ENCODE measurements around the gene SLC39A9.

- TF ChIP-seq EZH2phosphoT487 (IDR thresholded peaks at IDR 0.05; ENCODE audit: borderline replicate concordance) (no peak), TCF7L2 (IDR thresholded peaks at IDR 0.05; ENCODE audit: borderline replicate concordance, extremely low read depth, insufficient read depth, insufficient read length) (no peak), POLR2A (IDR thresholded peaks at IDR 0.05; ENCODE audit: borderline replicate concordance, extremely low read depth, insufficient read depth, insufficient read length) (no peak), CTCF (IDR thresholded peaks at IDR 0.05 in 2 of 3, conservative IDR thresholded peaks at IDR 0.05 in 1 of 3; ENCODE audit: borderline replicate concordance in 1 of 3, insufficient read depth in 1 of 3, low read depth in 2 of 3, low read length in 2 of 3) (no peak), ZBTB33 (IDR thresholded peaks at IDR 0.05; ENCODE audit: extremely low read depth, insufficient replicate concordance, low read length) (no peak), ATF3 (IDR thresholded peaks at IDR 0.05) (no peak), RAD21 (IDR thresholded peaks at IDR 0.05; ENCODE audit: low read depth) (no peak), EZH2 (IDR thresholded peaks at IDR 0.05) (no peak)
Measured at GRCh38 chr14:69468949-69469348, 70.5 kb downstream of the SLC39A9 start.
